Measurements from ENCODE around the gene PLEKHA7.

GRCh38 chr11:16895306-16895705 is 118.9 kb downstream of the PLEKHA7 start:
- no peak for TF ChIP-seq CTCF (IDR thresholded peaks at IDR 0.05)
- no peak for TF ChIP-seq POLR2A (IDR thresholded peaks at IDR 0.05)

Data from right lobe of liver (tissue), 4 donors.